GM19099 (cell line): ENCODE data around the gene BPIFB2.

Experiments
- POLR2A ChIP-seq: IDR thresholded peaks from 3 replicates; pipeline ENCODE4 v1.6.1; 2011; ENCODE audit warnings: low read depth; ENCODE audit not compliant: insufficient read length; ENCODE audit errors: extremely low read depth

BPIFB2 gene, protein sequence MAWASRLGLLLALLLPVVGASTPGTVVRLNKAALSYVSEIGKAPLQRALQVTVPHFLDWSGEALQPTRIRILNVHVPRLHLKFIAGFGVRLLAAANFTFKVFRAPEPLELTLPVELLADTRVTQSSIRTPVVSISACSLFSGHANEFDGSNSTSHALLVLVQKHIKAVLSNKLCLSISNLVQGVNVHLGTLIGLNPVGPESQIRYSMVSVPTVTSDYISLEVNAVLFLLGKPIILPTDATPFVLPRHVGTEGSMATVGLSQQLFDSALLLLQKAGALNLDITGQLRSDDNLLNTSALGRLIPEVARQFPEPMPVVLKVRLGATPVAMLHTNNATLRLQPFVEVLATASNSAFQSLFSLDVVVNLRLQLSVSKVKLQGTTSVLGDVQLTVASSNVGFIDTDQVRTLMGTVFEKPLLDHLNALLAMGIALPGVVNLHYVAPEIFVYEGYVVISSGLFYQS

DNA sequence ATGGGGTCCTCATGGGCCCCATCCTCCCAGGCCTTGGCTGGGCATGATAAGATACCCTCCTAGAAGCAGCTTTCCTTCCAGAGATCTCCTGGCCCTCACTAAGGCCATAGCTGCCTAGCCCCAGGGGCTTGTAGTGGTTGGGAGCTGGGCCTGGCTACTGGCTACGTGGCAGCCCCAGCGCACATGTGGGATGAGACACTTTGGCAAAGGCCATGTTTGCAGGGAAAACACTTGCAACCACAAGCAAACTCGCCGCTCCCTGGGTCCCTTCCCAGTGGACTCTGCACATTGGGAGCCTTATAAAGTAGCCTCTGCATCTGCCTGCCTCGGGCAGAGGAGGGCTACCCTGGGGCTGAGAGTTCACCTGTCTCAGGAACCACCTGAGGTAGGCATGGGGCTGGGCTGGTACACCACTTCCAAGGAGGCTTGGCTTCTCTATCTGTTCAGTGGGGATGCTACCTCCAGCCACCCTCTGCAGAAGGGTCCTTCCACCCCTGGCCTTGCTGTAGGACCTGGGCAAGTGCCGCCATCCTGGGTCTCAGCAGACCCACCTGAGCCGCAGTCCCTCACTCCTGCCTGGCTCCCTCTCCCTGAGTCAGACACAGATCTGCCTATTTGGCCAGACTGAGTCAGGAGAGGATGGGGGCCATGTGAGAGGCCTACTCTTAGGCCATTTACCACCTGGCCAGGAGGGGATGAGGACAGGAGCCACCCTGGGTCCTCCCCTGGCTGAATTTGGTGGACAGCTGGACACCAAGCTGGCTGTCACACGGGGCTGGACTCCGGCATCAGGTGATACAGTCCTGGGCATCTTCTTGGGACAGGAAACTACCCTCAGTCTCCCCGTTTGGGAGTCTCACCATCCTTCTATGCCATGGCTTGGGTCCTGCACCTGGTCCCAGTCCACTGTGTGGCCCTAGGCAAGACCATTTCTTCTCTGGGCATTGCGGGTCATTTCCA lies at the start of gene BPIFB2:
TSS of gene BPIFB2 (plus strand) at position 329 of the 960 bp plus-strand sequence. CDS start 871 bp downstream, outside the sequence.
- TF ChIP-seq POLR2A: no peak

DNA sequence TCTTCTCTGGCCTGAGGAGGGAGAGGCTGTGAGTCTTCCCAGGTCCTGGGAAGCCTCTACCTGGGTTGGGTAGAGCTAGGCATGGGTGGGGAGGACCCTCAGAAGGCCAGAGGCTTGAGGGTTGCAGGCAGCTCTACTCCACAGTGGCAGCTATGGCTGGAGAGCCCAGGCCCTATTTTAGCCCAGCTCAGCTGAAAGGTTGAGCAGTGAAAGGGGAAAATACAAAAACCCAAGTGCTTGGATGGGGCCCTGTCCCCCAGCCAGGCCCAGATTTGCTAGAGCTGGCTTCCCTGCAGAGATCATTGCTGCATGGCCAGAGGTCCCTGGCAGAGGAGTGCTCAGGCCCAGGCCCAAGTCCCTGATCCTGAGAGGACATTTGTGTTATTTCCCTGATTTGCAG lies 48.9 kb upstream of the BPIFB2 start:
- TF ChIP-seq POLR2A: no peak

DNA sequence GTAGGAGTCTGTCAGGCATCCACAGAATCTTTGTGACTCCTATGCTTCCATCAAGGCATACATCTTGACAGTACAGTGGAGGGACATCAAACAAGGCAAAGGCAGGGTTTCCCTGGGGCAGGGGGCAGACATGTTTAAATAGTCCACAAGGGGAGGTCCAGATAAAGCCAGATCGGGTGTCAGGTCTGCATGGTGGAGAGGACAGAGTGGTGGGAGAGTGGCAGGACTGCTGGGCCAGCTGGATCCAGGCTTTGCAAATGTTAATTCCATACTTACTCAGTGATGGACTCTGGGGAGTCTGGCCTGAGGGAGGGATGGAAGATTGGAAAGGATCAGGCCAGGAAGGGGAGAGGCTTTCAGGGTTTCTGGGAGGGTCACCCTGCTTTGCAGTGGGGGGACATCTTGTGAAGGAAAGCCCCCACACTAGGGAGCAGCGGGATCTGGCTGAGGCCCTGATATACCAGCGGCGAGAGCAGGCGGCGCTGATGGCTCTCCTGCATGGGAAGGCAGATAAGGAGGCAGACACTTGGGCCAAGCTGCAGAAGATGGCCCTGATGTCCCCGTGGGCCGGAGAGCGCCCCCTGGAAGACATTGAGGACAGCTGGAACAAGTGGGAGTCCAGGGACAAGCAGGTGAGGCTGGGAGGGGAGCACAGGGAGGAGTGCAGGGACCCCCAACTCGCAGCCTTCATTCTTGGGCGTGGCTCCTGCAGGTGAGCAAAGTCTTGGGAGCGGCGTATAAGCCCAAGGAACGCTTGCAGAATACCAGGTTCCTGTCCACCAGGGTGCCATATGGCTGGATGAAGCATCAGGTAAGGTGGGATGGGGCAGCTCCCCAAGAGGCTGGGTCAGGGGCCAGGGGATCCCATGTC lies 47.9 kb upstream of the BPIFB2 start:
- TF ChIP-seq POLR2A: no peak

DNA sequence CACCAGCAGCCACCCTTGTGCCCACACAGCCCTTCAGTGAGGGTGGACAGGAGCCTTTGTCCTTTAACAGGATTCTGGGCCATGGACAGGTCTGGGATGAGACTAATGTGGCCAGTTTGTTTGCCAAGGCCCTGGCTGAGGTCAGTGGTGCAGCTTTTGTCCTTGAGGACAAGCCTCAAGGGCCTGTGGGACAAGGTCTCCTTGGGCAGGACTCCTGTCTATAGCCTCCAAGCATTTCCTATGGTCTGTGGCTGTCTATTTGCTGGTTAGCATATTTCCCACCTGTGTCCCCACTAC lies 47.3 kb upstream of the BPIFB2 start:
- TF ChIP-seq POLR2A: no peak

DNA sequence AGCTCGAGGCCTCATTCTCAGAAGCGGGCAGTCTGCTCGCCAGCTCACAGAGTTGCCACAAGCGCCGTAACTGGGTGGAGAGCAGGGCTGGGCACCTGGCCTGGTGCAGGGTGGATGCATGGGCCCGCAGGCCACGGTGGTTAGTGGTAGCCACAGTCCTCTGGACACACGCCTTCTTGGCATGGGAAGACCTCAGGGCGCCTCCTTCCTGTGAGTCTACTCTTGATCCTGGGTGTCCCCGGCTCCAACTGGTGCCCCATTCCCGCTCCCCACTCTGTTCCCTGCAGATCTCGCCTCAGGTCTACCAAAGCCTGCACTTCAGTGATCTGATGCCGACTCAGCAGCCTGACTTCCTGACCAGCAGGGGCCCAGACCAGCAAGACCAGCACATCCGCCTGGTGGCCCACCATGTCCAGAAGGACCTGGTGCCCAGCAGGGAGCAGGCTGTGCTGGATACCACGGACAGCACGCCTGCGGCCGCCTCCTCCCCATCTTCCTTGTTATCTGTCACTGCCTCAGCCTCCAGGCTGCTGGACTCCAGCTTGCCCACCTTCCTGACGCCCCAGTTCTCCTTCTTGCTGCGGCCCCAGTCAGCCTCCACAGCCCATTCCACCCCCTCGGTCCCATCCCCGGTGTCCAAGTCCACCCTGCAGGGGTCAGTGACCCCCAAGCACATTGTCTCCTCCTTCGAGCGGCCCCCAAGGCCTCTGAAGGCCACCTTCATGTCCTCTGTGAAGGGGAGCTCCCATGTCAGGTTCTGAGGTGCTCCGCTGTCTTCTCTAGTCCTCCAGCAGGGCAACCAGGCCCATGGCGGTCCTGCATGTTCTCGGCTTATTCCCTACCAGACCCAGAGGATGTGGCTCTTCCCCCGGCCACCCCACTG lies 46.4 kb upstream of the BPIFB2 start:
- no peak for TF ChIP-seq POLR2A

DNA sequence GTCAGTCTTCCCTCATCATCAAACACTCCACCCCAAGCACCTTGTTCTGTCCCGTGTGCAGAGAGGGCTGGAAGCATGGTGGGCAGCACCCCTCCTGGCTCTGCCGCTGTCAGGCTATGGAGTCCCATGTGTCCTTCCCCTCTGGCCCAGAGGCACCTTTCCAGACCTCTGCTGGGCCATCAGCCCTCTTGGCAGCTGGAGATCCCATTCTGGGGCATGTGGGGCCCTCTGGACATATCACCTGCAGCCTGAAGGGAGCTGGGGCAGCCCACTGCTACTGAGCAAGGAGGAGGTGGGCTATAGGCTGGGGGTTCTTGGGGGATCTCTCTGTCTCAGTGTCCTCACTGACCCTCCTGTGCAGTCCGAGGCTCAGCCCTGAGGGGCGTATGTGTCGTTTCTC lies 45.5 kb upstream of the BPIFB2 start:
- TF ChIP-seq POLR2A: no peak

DNA sequence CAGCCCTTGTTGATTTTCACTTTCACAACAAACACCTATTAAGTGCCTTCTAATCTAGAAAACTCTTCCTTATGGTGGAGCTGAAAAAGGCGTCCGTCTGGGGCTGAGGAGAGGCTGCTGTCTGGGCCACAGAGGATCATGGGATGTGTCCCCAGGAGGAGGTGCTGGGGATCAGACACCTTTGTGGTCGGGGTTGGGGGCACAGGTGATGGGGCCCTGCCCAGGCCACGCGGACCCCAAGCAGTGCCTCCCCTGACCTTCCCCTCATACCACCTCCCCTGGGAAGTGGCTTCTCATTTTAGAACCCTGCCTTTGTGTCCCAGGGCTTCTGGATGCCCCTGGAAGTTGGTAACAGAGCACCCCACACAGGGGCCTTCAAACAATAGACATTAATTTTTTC lies 44.3 kb upstream of the BPIFB2 start:
- no peak for TF ChIP-seq POLR2A

DNA sequence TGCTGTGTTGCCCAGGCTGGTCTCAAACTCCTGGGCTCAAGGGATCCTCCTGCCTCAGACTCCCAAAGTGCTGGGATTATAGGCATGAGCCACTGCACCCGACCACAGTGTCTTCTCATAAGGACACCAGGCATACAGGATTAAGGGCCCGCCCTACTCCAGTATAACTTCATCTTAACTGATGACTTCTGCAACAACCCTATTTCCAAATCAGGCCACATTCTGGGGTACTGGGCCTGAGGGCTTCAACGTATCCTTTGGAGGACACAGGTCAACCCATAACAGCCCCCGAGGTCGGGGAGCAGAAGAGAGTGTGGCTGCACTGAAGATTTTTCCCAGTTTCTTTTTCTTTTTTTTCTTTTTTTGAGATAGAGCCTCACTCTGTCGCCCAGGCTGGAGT lies 42.9 kb upstream of the BPIFB2 start:
- no peak for TF ChIP-seq POLR2A

DNA sequence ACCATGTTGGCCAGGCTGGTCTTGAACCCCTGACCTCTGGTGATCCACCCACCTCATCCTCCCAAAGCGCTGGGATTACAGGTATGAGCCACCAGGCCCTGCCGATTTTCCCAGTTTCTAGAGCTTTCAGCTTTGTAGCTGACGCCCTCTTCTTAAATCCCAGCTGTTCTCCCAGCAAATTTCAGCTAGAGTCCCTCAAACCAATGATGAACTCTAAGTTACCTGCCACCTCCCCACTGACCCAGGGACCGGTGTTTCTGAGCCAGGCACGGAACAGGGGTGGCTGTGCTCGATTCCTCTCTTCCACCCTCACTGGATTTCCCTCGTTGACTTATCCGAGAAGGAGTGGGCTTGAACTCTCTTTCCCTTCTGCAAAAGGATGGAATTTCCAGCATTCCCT lies 42.4 kb upstream of the BPIFB2 start:
- TF ChIP-seq POLR2A: no peak

DNA sequence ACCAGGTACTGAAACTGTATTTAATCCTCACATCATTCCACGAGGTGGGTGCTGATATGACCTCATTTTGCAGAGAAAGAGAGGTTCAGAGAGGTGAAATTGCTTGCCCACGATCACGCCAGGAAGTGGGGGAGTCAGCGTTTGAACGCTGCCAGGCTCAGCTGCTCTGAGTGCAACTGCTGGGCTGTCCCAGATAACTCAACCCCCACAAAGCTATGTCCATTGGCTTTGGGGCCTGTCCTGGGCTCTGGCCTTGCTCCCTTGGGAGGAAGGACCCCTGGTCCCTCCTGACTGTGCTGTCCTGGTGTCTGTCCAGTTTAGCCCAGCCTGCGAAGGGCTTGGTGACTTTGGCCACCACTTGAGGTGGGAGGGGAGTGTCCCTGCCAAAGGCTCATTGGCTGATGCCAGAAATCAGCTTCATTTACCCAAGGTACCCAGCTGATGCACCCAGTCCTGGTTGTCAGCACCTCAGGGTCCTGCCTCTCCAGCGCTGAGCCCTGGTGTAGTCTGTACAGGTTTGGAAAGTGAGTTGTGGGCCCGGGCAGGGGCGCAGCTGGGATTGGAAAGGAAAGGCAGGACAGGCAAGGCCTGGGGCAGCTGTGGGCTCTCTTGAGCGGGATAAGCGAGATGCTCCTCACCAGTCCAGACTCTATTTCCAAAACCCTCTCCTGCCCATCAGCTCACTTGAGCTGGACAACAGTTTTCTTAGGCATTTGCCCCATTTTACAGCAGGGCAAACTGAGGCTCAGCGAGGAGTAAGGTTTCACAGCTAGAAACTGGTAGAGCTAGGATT lies 41.7 kb upstream of the BPIFB2 start:
- no peak for TF ChIP-seq POLR2A

DNA sequence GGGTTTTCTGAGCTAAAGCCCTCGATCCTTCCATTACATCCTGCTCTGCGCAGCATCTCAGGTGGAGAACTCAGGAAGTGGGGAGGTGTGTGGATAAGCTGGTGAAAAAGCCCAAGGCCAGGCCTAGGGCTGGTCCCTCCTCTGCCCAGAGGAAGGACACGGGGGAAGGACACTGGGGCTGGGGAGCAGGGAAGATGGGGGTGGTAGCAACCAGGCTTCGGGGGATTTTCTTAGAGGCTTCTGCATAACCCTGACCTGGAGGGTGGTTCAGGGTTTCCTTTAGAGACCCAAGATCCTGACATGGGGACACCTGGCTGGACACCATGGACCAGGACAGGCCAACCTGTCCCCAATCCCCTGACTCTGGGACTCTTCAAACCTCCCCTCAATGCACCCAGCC lies 41.1 kb upstream of the BPIFB2 start:
- no peak for TF ChIP-seq POLR2A

DNA sequence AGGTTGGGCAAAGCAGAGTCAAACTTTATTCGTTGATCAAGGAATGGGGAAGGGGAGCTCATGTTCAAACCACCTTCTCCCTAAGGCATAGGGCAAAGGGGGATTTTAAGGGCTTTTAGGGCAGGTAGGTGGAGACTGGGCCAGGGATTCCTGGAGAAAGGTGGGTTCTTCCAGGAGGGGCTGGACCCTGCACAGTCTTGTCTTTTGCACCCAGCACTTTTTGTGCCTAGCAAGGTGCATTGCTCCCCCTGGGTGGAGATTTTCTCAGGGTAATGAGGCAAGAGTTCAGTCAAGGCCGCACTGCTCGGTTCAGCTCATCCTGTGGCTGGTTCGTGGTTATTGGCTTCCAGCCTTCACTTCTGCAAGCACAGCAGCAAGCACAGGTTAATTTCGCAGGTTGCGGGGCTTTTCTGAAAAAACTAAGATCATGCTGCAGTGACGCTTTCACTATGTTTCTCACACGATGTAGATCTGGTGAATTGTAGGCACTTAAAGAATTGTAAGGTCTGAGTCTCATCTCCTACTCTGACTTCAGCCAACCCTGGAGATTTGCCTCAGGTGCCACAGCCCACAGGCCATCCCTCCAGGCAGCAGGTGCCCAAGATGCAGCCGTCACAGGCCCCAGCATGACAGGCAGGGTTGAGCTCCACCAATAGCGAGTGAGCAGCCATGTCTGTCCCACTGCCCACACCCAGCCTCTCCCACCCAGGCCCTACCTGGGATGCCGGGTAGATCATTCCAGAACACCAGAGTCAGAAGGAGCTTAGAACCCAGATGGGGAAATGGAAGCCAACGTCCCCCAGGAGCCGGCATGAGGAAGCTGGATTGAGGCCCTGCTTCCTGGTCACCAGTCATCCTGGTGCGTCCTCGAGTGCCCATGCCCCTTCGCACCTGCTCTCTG lies 40.4 kb upstream of the BPIFB2 start:
- TF ChIP-seq POLR2A: no peak
